DND-41 (cell line): ENCODE data around the gene ANKMY2.

Experiments
- ATAC-seq: fragments of 200-7000 bp; cut with Tn5 transposase; 3 replicates; pipeline ENCODE4 v1.9.1; 2021; ENCODE audit warnings: low read depth; ENCODE audit not compliant: insufficient read depth
- DNase-seq: peaks from one replicate; pipeline ENCODE4 v3.0.0-alpha.2; 2020
- H2AFZ ChIP-seq: 2 replicates; pipeline ENCODE4 v1.6.0; 2012; ENCODE audit warnings: low read depth, low read length
- H3K27ac ChIP-seq: 2 replicates; pipeline ENCODE4 v1.5.1; 2012; ENCODE audit warnings: low read length, inconsistent platforms
- H3K27me3 ChIP-seq: fragments of 200-600 bp; sonication (generic); 2 replicates; pipeline ENCODE4 v1.6.0; 2012; ENCODE audit warnings: low read length, mild to moderate bottlenecking, inconsistent platforms; ENCODE audit not compliant: insufficient read depth, poor library complexity
- H3K36me3 ChIP-seq: 2 replicates; pipeline ENCODE4 v1.5.1; 2012; ENCODE audit warnings: low read length, inconsistent platforms; ENCODE audit not compliant: insufficient read depth
- H3K4me1 ChIP-seq: 2 replicates; pipeline ENCODE4 v1.5.1; 2012; ENCODE audit warnings: mild to moderate bottlenecking, low read length; ENCODE audit not compliant: insufficient read depth
- H3K4me2 ChIP-seq: 2 replicates; pipeline ENCODE4 v1.6.0; 2012; ENCODE audit warnings: mild to moderate bottlenecking, moderate library complexity, low read length, inconsistent platforms; ENCODE audit not compliant: insufficient read depth
- H3K4me3 ChIP-seq, 2 experiments: fragments of 200-600 bp in 1 of 2; shearing (Covaris generic) in 1 of 2; 2 replicates each; pipeline ENCODE4 v1.5.1; 2012 to 2016; ENCODE audit warnings: inconsistent platforms in 2 of 2, low read length in 2 of 2, mild to moderate bottlenecking in 2 of 2, low read depth in 1 of 2, moderate library complexity in 1 of 2
- H3K79me2 ChIP-seq: 2 replicates; pipeline ENCODE4 v1.6.0; 2012; ENCODE audit warnings: low read length, inconsistent platforms; ENCODE audit not compliant: insufficient read depth
- H3K9ac ChIP-seq: 2 replicates; pipeline ENCODE4 v1.6.0; 2012; ENCODE audit warnings: low read depth, mild to moderate bottlenecking, inconsistent platforms, low read length, moderate library complexity
- H3K9me3 ChIP-seq: 2 replicates; pipeline ENCODE4 v1.5.1; 2012; ENCODE audit warnings: low read length, moderate library complexity, mild to moderate bottlenecking, inconsistent platforms; ENCODE audit not compliant: insufficient read depth, severe bottlenecking
- H4K20me1 ChIP-seq: 2 replicates; pipeline ENCODE4 v1.6.0; 2012; ENCODE audit warnings: low read length; ENCODE audit not compliant: insufficient read depth
- EZH2 ChIP-seq: IDR thresholded peaks from 3 replicates; pipeline ENCODE4 v1.6.1; 2012; ENCODE audit warnings: borderline replicate concordance, low read depth, mild to moderate bottlenecking, moderate library complexity, low read length, inconsistent platforms; ENCODE audit not compliant: severe bottlenecking
- TF ChIP-seq, protein P1 (sequence below): IDR thresholded peaks from 2 replicates; pipeline ENCODE4 v1.5.1; 2012; ENCODE audit warnings: borderline replicate concordance, low read length, moderate library complexity, mild to moderate bottlenecking; ENCODE audit not compliant: poor library complexity, severe bottlenecking; ENCODE audit errors: extremely low read depth

The ANKMY2 gene

DNA sequence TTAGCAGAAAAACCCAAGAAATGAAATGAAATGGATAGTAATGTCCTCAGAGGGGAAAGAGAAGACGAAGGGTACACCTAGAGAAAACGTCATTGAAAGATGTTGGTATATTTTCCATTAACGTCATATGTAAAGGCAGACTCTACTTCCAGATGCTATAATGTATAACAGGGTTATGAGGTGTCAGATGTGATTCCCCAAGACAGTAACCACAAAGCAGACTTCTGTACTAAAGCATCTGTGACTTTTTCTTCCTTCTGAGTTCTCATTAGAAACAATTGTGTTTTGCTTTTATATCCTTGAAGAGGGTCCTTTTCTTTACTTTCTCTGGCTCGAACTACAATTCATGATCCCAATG, 81.6 kb downstream of the ANKMY2 start:
- H3K4me2 ChIP-seq = no peak overlapping the region
- H3K27me3 ChIP-seq = no peaks in the 10 kb centered on the region
- no peaks in the 10 kb centered on the region for H3K79me2 ChIP-seq
- TF ChIP-seq, protein P1, sequence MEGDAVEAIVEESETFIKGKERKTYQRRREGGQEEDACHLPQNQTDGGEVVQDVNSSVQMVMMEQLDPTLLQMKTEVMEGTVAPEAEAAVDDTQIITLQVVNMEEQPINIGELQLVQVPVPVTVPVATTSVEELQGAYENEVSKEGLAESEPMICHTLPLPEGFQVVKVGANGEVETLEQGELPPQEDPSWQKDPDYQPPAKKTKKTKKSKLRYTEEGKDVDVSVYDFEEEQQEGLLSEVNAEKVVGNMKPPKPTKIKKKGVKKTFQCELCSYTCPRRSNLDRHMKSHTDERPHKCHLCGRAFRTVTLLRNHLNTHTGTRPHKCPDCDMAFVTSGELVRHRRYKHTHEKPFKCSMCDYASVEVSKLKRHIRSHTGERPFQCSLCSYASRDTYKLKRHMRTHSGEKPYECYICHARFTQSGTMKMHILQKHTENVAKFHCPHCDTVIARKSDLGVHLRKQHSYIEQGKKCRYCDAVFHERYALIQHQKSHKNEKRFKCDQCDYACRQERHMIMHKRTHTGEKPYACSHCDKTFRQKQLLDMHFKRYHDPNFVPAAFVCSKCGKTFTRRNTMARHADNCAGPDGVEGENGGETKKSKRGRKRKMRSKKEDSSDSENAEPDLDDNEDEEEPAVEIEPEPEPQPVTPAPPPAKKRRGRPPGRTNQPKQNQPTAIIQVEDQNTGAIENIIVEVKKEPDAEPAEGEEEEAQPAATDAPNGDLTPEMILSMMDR = no peak
- TF ChIP-seq EZH2 = no peak
- no peaks in the 10 kb centered on the region for H3K36me3 ChIP-seq
- no peak overlapping the region for H3K27ac ChIP-seq
- no peak for DNase-seq
- no peaks in the 10 kb centered on the region for H3K9me3 ChIP-seq
- H3K4me3 ChIP-seq = no peak overlapping the region
- no peak for ATAC-seq
- H2AFZ ChIP-seq = no peak overlapping the region
- no peaks in the 10 kb centered on the region for H4K20me1 ChIP-seq
- H3K4me1 ChIP-seq = no peaks in the 10 kb centered on the region
- no peak overlapping the region for H3K9ac ChIP-seq

DNA sequence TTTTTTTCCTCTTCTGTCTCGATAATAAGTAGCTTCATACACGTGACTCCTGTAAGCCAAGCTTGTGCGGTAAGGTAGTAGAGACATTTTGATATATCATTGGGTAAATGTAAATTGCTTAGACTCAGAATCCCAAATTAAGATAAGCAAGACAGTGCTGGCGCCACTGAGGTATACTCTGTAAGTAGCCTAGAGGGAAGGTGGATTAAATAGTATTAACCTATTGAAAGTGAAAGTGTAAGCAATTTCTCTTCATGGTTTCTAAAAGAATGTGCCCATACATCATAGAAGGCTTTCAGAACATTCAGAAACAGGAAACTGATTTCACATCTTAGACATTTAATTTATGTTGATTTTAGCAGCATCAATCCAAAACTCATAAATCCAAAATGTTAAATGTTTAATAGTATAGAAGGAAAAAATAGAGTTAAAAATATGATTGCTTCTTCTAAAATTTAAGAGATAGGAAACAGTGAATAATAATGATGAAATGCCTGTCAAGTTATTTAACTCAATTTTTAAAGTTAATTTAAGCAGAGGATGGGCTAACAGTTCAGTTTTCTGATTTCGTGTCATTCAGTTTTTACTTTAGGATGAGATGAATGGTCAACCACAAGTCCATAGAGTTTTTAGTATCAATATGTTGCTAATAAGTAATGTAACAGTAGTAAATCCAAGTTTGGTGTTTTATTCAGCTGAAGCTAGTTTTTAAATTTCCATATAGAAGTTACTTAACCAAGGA, 82.1 kb downstream of the ANKMY2 start:
- H3K9me3 ChIP-seq = no peaks in the 10 kb centered on the region
- H3K36me3 ChIP-seq = no peaks in the 10 kb centered on the region
- no peaks in the 10 kb centered on the region for H3K79me2 ChIP-seq
- no peaks in the 10 kb centered on the region for H3K27me3 ChIP-seq
- no peak for DNase-seq
- TF ChIP-seq, protein P1 = no peak
- no peak for TF ChIP-seq EZH2
- no peak overlapping the region for H3K4me3 ChIP-seq
- no peak overlapping the region for H3K27ac ChIP-seq
- H2AFZ ChIP-seq = no peak overlapping the region
- peak overlapping the region; percentile 45; the same call in 1 of the 2 replicates for H3K4me2 ChIP-seq
- no peaks in the 10 kb centered on the region for H4K20me1 ChIP-seq
- H3K9ac ChIP-seq = no peak overlapping the region
- peak; percentile 66; the same call in 2 of the 3 replicates for ATAC-seq
- no peaks in the 10 kb centered on the region for H3K4me1 ChIP-seq

DNA sequence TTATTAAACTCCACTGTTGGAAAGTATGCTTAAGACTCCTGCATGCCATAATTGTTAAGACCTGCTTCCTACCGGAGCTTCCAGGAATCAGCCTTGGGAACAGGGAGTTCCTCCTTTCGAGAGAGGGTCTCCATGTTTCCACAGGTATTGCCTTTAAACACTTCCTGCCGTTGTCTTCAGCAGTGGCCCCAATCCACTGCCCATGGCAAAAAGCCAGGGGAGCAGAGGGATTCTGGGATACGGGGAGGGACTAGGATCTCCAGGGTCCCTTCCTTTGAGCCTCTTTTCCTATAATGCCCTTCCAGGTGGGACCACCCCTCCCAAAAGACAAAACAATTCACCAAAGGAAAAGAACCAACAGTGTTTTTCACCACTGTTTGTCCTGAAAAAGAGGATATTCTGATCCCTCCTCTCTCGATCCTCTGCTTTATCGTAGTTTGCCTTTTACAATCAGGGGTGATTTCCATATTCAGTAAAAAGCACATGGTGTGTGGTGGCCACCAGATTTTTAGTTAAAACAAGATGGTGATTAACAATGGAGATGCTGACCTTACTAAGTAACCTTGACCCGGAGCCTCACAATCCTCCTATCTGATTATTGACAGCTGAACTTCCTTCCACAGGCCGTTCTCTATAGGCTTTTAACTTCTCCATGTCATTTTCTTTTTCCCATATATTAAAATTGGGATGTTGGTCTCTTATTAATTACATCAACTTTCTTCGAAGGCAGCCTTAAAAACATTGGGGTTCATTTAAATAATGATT, 82.9 kb downstream of the ANKMY2 start:
- Histone ChIP-seq H3K4me2 (peak overlapping the region; percentile 45; the same call in 1 of the 2 replicates), H3K9ac (no peak overlapping the region), H3K4me1 (no peaks in the 10 kb centered on the region), H3K36me3 (no peaks in the 10 kb centered on the region), H3K4me3 (no peak overlapping the region), H4K20me1 (no peaks in the 10 kb centered on the region), H3K9me3 (no peaks in the 10 kb centered on the region), H3K79me2 (no peaks in the 10 kb centered on the region), H3K27ac (no peak overlapping the region), H3K27me3 (no peaks in the 10 kb centered on the region), H2AFZ (no peak overlapping the region)
- no peak for DNase-seq
- no peak for ATAC-seq
- TF ChIP-seq EZH2 = no peak
- TF ChIP-seq, protein P1 = no peak
